Hepatocyte (in vitro differentiated cells): Measurements from ENCODE around the gene ALDOB. TPM values are rescaled to one million over a fixed set of nuclear protein-coding genes. Genes with fewer than 3 reads are reported as not detected.

Experiments
- DNase-seq: peaks from one replicate; pipeline ENCODE4 v3.0.0-alpha.2; 2016; ENCODE audit warnings: low spot score
- H2AFZ ChIP-seq: fragments of 200-600 bp; sonication (generic); 2 replicates; pipeline ENCODE4 v1.6.0; 2016; ENCODE audit warnings: antibody characterized with exemption, mild to moderate bottlenecking
- H3K27ac ChIP-seq: fragments of 200-600 bp; sonication (generic); 2 replicates; pipeline ENCODE4 v1.5.1; 2016; ENCODE audit warnings: mild to moderate bottlenecking
- H3K27me3 ChIP-seq: fragments of 200-600 bp; sonication (generic); 2 replicates; pipeline ENCODE4 v1.6.1; 2016
- H3K36me3 ChIP-seq: fragments of 200-600 bp; sonication (generic); replicated peaks from 2 replicates; pipeline ENCODE4 v1.5.1; 2016; ENCODE audit warnings: low read depth; ENCODE audit not compliant: insufficient read depth
- H3K4me1 ChIP-seq: fragments of 200-600 bp; sonication (generic); 2 replicates; pipeline ENCODE4 v1.5.1; 2016; ENCODE audit warnings: mild to moderate bottlenecking, moderate library complexity; ENCODE audit not compliant: insufficient read depth
- H3K4me2 ChIP-seq: fragments of 200-600 bp; sonication (generic); 2 replicates; pipeline ENCODE4 v1.6.0; 2016
- H3K4me3 ChIP-seq: fragments of 200-600 bp; sonication (generic); 2 replicates; pipeline ENCODE4 v1.5.1; 2016; ENCODE audit warnings: mild to moderate bottlenecking
- H3K79me2 ChIP-seq: fragments of 200-600 bp; sonication (generic); 2 replicates; pipeline ENCODE4 v1.6.0; 2017; ENCODE audit warnings: mild to moderate bottlenecking
- H3K9me2 ChIP-seq: fragments of 200-600 bp; sonication (generic); replicated peaks from 2 replicates; pipeline ENCODE4 v1.6.0; 2017; ENCODE audit warnings: mild to moderate bottlenecking; ENCODE audit not compliant: insufficient read depth
- H3K9me3 ChIP-seq: fragments of 200-600 bp; sonication (generic); 2 replicates; pipeline ENCODE4 v1.5.1; 2016; ENCODE audit warnings: low read depth, mild to moderate bottlenecking
- H4K20me1 ChIP-seq: fragments of 200-600 bp; sonication (generic); 2 replicates; pipeline ENCODE4 v1.6.0; 2016; ENCODE audit warnings: mild to moderate bottlenecking; ENCODE audit not compliant: insufficient read depth, poor library complexity, severe bottlenecking
- CTCF ChIP-seq: fragments of 200-600 bp; sonication (generic); IDR thresholded peaks from 2 replicates; pipeline ENCODE4 v1.5.1; 2016; ENCODE audit warnings: antibody characterized with exemption, mild to moderate bottlenecking; ENCODE audit not compliant: poor library complexity
- EZH2 ChIP-seq: fragments of 200-600 bp; sonication (generic); IDR thresholded peaks from 2 replicates; pipeline ENCODE4 v1.6.1; 2016; ENCODE audit warnings: antibody characterized with exemption, mild to moderate bottlenecking, borderline replicate concordance
- EZH2phosphoT487 ChIP-seq: fragments of 200-600 bp; sonication (generic); IDR thresholded peaks from one replicate; pipeline ENCODE4 v1.6.1; 2018; ENCODE audit warnings: antibody characterized with exemption, mild to moderate bottlenecking, low read depth, moderate library complexity; ENCODE audit not compliant: unreplicated experiment, severe bottlenecking
- WGBS: methylation state at CpG from one replicate; pipeline ENCODE4 v1.1.6; 2016; ENCODE audit warnings: low lambda C conversion rate; ENCODE audit errors: missing lambda C conversion rate; 5-methylcytosine and 5-hydroxymethylcytosine counted together
- polyA plus RNA-seq: library from polyadenylated mRNA; unstranded; fragments of >200 nt; fragmentation: Nextera tagmentation; extraction: Ambion mirVana; gene quantifications from 2 replicates; pipeline ENCODE4 v1.2.1, GENCODE V29; 2016
- total RNA-seq: library from RNA; depleted of rRNA; stranded (reverse); fragments of >200 nt; gene quantifications from 2 replicates; pipeline ENCODE4 v1.2.3, GENCODE V29; 2014

The ALDOB gene
- 236 and 264 TPM in 2 replicates for total RNA-seq
- polyA plus RNA-seq: 44.0 and 71.6 TPM in 2 replicates

GRCh38 chr9:101435601-101436079 lies at the start of gene ALDOB:
TSS of gene ALDOB (minus strand) at chr9:101435774. CDS start at chr9:101430887, 4,887 bp downstream.
- Histone ChIP-seq H3K4me2 (peak within 1 kb of the TSS; percentile 14), H3K79me2 (no peaks in the 10 kb centered on the region), H3K36me3 (no peaks in the 10 kb centered on the region), H4K20me1 (no peaks in the 10 kb centered on the region), H2AFZ (no peak within 1 kb of the TSS), H3K4me1 (no peaks in the 10 kb centered on the region), H3K27ac (peak within 1 kb of the TSS; percentile 87), H3K4me3 (no peak within 1 kb of the TSS), H3K9me3 (no peaks in the 10 kb centered on the region), H3K27me3 (no peaks in the 10 kb centered on the region), H3K9me2 (no peaks in the 10 kb centered on the region)
- no peak for DNase-seq
- WGBS: 71% methylated on average over 2 of the region's 2 CpGs
- TF ChIP-seq CTCF (no peak), EZH2phosphoT487 (no peak), EZH2 (no peak)

GRCh38 chr9:101484046-101484445 lies 48.5 kb upstream of the ALDOB start:
- no peaks in the 10 kb centered on the region for H4K20me1 ChIP-seq
- WGBS: 63% methylated on average over 1 of the region's 1 CpG
- no peak overlapping the region for H2AFZ ChIP-seq
- no peak overlapping the region for H3K27ac ChIP-seq
- H3K9me2 ChIP-seq: no peaks in the 10 kb centered on the region
- DNase-seq: no peak
- H3K4me2 ChIP-seq: no peak overlapping the region
- peaks cover 14% of the 10 kb centered on the region for H3K4me1 ChIP-seq
- H3K9me3 ChIP-seq: no peaks in the 10 kb centered on the region
- peaks cover 7% of the 10 kb centered on the region for H3K79me2 ChIP-seq
- no peaks in the 10 kb centered on the region for H3K36me3 ChIP-seq
- TF ChIP-seq EZH2 (no peak), EZH2phosphoT487 (no peak), CTCF (no peak)
- H3K27me3 ChIP-seq: peaks cover 23% of the 10 kb centered on the region
- H3K4me3 ChIP-seq: no peak overlapping the region

GRCh38 chr9:101481261-101481660 lies 45.7 kb upstream of the ALDOB start:
- WGBS: 62% methylated on average over 1 of the region's 1 CpG
- Histone ChIP-seq H3K27me3 (peaks cover 20% of the 10 kb centered on the region), H3K27ac (peak overlapping the region; percentile 74), H3K9me2 (no peaks in the 10 kb centered on the region), H2AFZ (no peak overlapping the region), H3K9me3 (no peaks in the 10 kb centered on the region), H3K4me2 (no peak overlapping the region), H3K4me3 (no peak overlapping the region), H4K20me1 (no peaks in the 10 kb centered on the region), H3K36me3 (no peaks in the 10 kb centered on the region), H3K4me1 (peaks cover 14% of the 10 kb centered on the region), H3K79me2 (peaks cover 7% of the 10 kb centered on the region)
- TF ChIP-seq EZH2phosphoT487 (no peak), CTCF (no peak), EZH2 (no peak)
- no peak for DNase-seq

- peaks cover 14% of the 10 kb centered on the region for H3K4me1 ChIP-seq
- peaks cover 4% of the 10 kb centered on the region for H3K79me2 ChIP-seq
- no peak for TF ChIP-seq CTCF
- TF ChIP-seq EZH2: no peak
- no peak for TF ChIP-seq EZH2phosphoT487
- H3K36me3 ChIP-seq: no peaks in the 10 kb centered on the region
- no peaks in the 10 kb centered on the region for H3K9me2 ChIP-seq
- no peak overlapping the region for H3K4me3 ChIP-seq
- peak overlapping the region; percentile 74 for H3K27ac ChIP-seq
- H3K4me2 ChIP-seq: no peak overlapping the region
- no peak overlapping the region for H2AFZ ChIP-seq
- no peak for DNase-seq
- H3K27me3 ChIP-seq: peaks cover 13% of the 10 kb centered on the region
- no peaks in the 10 kb centered on the region for H3K9me3 ChIP-seq
- H4K20me1 ChIP-seq: no peaks in the 10 kb centered on the region
Measured at GRCh38 chr9:101480386-101480785, 44.8 kb upstream of the ALDOB start.
